Measurements from ENCODE around the gene ZBTB39. TPM values are rescaled to one million over a fixed set of nuclear protein-coding genes. Genes with fewer than 3 reads are reported as not detected.

ZBTB39 gene
- total and polyA plus RNA-seq, 5 donors from 2014 or later, result 1.5 to 8.6 (median 1.8) TPM

DNA sequence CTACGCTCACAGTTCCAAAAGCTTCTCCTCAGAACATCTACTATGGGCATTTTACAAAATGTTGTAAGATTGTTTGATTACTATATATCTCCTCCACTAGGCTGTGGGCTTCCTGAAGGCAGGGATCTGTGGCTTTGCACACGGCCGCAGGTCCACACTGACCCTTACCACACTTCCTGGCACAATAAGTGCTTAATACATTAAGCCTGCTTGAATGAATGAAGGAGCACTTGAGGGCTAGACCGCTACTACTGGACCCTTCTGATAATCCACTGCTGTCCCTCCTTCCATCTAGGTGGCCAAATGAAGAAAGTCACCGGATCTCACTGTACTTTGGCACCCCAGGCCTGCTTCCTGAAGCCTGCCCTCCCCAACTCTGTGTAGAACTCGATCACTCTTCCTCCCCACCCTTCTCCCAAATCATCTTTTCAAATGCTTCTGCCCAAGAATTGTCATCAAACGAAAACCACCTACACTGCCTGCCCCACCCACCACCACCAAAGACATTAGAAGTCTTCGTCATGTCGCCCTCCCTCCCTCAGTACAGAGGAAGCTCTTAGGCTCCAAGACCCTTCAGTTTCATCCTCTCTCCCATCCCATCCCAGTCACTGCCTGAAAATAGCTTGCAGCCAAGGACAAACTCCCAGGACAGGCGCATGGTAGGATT lies 596 bp upstream of the ZBTB39 start:
- ATAC-seq (ENCODE audit: low read depth in 2 of 2), result no peak
- peak overlapping the region; percentile 53 for H3K27ac ChIP-seq (ENCODE audit: insufficient read depth, low read length, poor library complexity, severe bottlenecking)

GRCh38 chr12:57004651-57005050 lies 1.7 kb downstream of the ZBTB39 start:
- H3K27ac ChIP-seq (ENCODE audit: insufficient read depth, low read length, poor library complexity, severe bottlenecking), result no peak overlapping the region
- Mint-ChIP-seq H3K9me3 (no peaks in the 10 kb centered on the region), H3K27ac (peak overlapping the region in 1 of 3 donors; percentile 36), H3K4me3 (peak overlapping the region in 3 of 4 donors; percentile 93 to 98 (median 95)), H3K36me3 (peaks cover 25% of the 10 kb centered on the region), H3K27me3 (no peaks in the 10 kb centered on the region), H3K4me1 (peaks cover 22 to 76% (median 33%) of the 10 kb centered on the region in 4 donors)
- DNase-seq (no peak), ATAC-seq (ENCODE audit: low read depth in 2 of 2) (no peak)
- H3K36me3 ChIP-seq (ENCODE audit: control insufficient read depth, insufficient read depth, low read length), result peaks cover 31% of the 10 kb centered on the region
- H3K4me3 ChIP-seq (ENCODE audit: low read depth, low read length), result peak overlapping the region; percentile 71
- H3K4me1 ChIP-seq (ENCODE audit: control insufficient read depth, insufficient read depth, low read length, poor library complexity, severe bottlenecking), result peaks cover 33% of the 10 kb centered on the region
- H3K9me3 ChIP-seq (ENCODE audit: control insufficient read depth in 2 of 2, low read length in 2 of 2), result no peaks in the 10 kb centered on the region
- H3K27me3 ChIP-seq (ENCODE audit: control insufficient read depth, insufficient read depth, low read length), result no peaks in the 10 kb centered on the region

More for the DNA sequence above, 596 bp upstream of the ZBTB39 start:
- H3K27me3 ChIP-seq (ENCODE audit: control insufficient read depth, insufficient read depth, low read length), result no peaks in the 10 kb centered on the region
- Mint-ChIP-seq H3K27ac (peak overlapping the region; percentile 84 to 96 (median 95)), H3K4me3 (peak overlapping the region; percentile 90 to 98 (median 94)), H3K36me3 (peaks cover 21% of the 10 kb centered on the region), H3K27me3 (peaks cover 4% of the 10 kb centered on the region), H3K9me3 (no peaks in the 10 kb centered on the region), H3K4me1 (peaks cover 22 to 70% (median 27%) of the 10 kb centered on the region in 4 donors)
- peaks cover 24% of the 10 kb centered on the region for H3K36me3 ChIP-seq (ENCODE audit: control insufficient read depth, insufficient read depth, low read length)
- DNase-seq, result peak in 1 of 3 donors; percentile 18
- no peaks in the 10 kb centered on the region for H3K9me3 ChIP-seq (ENCODE audit: control insufficient read depth in 2 of 2, low read length in 2 of 2)
- peak overlapping the region; percentile 47 for H3K4me3 ChIP-seq (ENCODE audit: low read depth, low read length)
- H3K4me1 ChIP-seq (ENCODE audit: control insufficient read depth, insufficient read depth, low read length, poor library complexity, severe bottlenecking), result peaks cover 22% of the 10 kb centered on the region

GRCh38 chr12:57003395-57003794 lies 3.0 kb downstream of the ZBTB39 start:
- peaks cover 29 to 83% (median 44%) of the 10 kb centered on the region in 4 donors for H3K4me1 Mint-ChIP-seq

DNA sequence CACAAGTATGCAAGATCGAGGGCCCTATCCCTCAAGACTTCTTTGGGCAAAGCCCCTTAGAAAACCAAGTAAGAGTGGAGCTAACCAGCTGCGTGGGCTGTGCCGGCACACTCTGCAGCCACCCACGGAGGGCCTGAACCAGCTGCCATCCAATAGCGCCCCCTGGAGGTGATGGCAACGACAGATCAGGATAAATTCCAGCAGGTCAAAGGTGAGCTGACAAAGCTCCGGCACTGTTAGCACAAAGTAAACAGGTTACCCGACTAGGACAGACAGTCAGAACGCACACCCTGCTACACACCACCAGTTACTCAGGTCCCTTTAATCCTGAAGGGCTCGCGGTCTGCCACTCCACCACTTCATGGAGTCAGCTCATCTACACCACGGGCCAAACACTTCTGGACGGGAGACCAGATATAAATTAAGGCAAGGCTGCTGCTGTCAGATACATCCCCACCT lies 4.9 kb downstream of the ZBTB39 start:
- Histone ChIP-seq H3K9me3 (ENCODE audit: control insufficient read depth in 2 of 2, low read length in 2 of 2) (no peaks in the 10 kb centered on the region), H3K27ac (ENCODE audit: insufficient read depth, low read length, poor library complexity, severe bottlenecking) (no peak overlapping the region), H3K27me3 (ENCODE audit: control insufficient read depth, insufficient read depth, low read length) (no peaks in the 10 kb centered on the region), H3K4me3 (ENCODE audit: low read depth, low read length) (no peak overlapping the region), H3K36me3 (ENCODE audit: control insufficient read depth, insufficient read depth, low read length) (peaks cover 35% of the 10 kb centered on the region), H3K4me1 (ENCODE audit: control insufficient read depth, insufficient read depth, low read length, poor library complexity, severe bottlenecking) (peaks cover 30% of the 10 kb centered on the region)
- Mint-ChIP-seq H3K27ac (peak overlapping the region; percentile 55 to 75 (median 72)), H3K4me3 (peak overlapping the region in 1 of 4 donors; percentile 36), H3K36me3 (peaks cover 38% of the 10 kb centered on the region), H3K4me1 (peaks cover 24 to 69% (median 43%) of the 10 kb centered on the region in 4 donors), H3K9me3 (no peaks in the 10 kb centered on the region), H3K27me3 (no peaks in the 10 kb centered on the region)
- peak; percentile 57 to 75 (median 61) for DNase-seq
- ATAC-seq (ENCODE audit: low read depth in 2 of 2), result peak; percentile 29 to 50

More at GRCh38 chr12:57003395-57003794, 3.0 kb downstream of the ZBTB39 start:
- Histone ChIP-seq H3K27me3 (ENCODE audit: control insufficient read depth, insufficient read depth, low read length) (no peaks in the 10 kb centered on the region), H3K9me3 (ENCODE audit: control insufficient read depth in 2 of 2, low read length in 2 of 2) (no peaks in the 10 kb centered on the region), H3K4me3 (ENCODE audit: low read depth, low read length) (no peak overlapping the region), H3K36me3 (ENCODE audit: control insufficient read depth, insufficient read depth, low read length) (peaks cover 31% of the 10 kb centered on the region), H3K27ac (ENCODE audit: insufficient read depth, low read length, poor library complexity, severe bottlenecking) (no peak overlapping the region), H3K4me1 (ENCODE audit: control insufficient read depth, insufficient read depth, low read length, poor library complexity, severe bottlenecking) (peaks cover 41% of the 10 kb centered on the region)
- no peak overlapping the region for H3K4me3 Mint-ChIP-seq
- peaks cover 27% of the 10 kb centered on the region for H3K36me3 Mint-ChIP-seq
- no peaks in the 10 kb centered on the region for H3K27me3 Mint-ChIP-seq
- H3K9me3 Mint-ChIP-seq, result no peaks in the 10 kb centered on the region
- DNase-seq (no peak), ATAC-seq (ENCODE audit: low read depth in 2 of 2) (no peak)
- H3K27ac Mint-ChIP-seq, result no peak overlapping the region

GRCh38 chr12:57000393-57000792 lies 6.0 kb downstream of the ZBTB39 start:
- Histone ChIP-seq H3K4me3 (ENCODE audit: low read depth, low read length) (no peak overlapping the region), H3K27me3 (ENCODE audit: control insufficient read depth, insufficient read depth, low read length) (no peaks in the 10 kb centered on the region), H3K9me3 (ENCODE audit: control insufficient read depth in 2 of 2, low read length in 2 of 2) (no peaks in the 10 kb centered on the region), H3K36me3 (ENCODE audit: control insufficient read depth, insufficient read depth, low read length) (peaks cover 35% of the 10 kb centered on the region), H3K4me1 (ENCODE audit: control insufficient read depth, insufficient read depth, low read length, poor library complexity, severe bottlenecking) (peaks cover 22% of the 10 kb centered on the region), H3K27ac (ENCODE audit: insufficient read depth, low read length, poor library complexity, severe bottlenecking) (no peak overlapping the region)
- no peaks in the 10 kb centered on the region for H3K27me3 Mint-ChIP-seq
- peaks cover 19 to 63% (median 38%) of the 10 kb centered on the region in 4 donors for H3K4me1 Mint-ChIP-seq
- peak overlapping the region in 1 of 3 donors; percentile 41 for H3K27ac Mint-ChIP-seq
- peaks cover 46% of the 10 kb centered on the region for H3K36me3 Mint-ChIP-seq
- H3K9me3 Mint-ChIP-seq, result no peaks in the 10 kb centered on the region
- no peak for ATAC-seq (ENCODE audit: low read depth in 2 of 2)
- no peak overlapping the region for H3K4me3 Mint-ChIP-seq
- DNase-seq, result no peak

GRCh38 chr12:56999456-56999855 lies 6.9 kb downstream of the ZBTB39 start:
- Mint-ChIP-seq H3K27me3 (no peaks in the 10 kb centered on the region), H3K4me1 (peaks cover 13 to 53% (median 32%) of the 10 kb centered on the region in 4 donors), H3K27ac (peak overlapping the region in 2 of 3 donors; percentile 89 to 90), H3K36me3 (peaks cover 45% of the 10 kb centered on the region), H3K4me3 (peak overlapping the region in 2 of 4 donors; percentile 57 to 68), H3K9me3 (no peaks in the 10 kb centered on the region)
- Histone ChIP-seq H3K27me3 (ENCODE audit: control insufficient read depth, insufficient read depth, low read length) (no peaks in the 10 kb centered on the region), H3K4me1 (ENCODE audit: control insufficient read depth, insufficient read depth, low read length, poor library complexity, severe bottlenecking) (peaks cover 19% of the 10 kb centered on the region), H3K36me3 (ENCODE audit: control insufficient read depth, insufficient read depth, low read length) (peaks cover 33% of the 10 kb centered on the region), H3K27ac (ENCODE audit: insufficient read depth, low read length, poor library complexity, severe bottlenecking) (no peak overlapping the region), H3K9me3 (ENCODE audit: control insufficient read depth in 2 of 2, low read length in 2 of 2) (no peaks in the 10 kb centered on the region), H3K4me3 (ENCODE audit: low read depth, low read length) (no peak overlapping the region)
- ATAC-seq (ENCODE audit: low read depth in 2 of 2), result no peak
- no peak for DNase-seq

- no peak overlapping the region for H3K27ac ChIP-seq (ENCODE audit: insufficient read depth, low read length, poor library complexity, severe bottlenecking)
- H3K27me3 ChIP-seq (ENCODE audit: control insufficient read depth, insufficient read depth, low read length), result no peaks in the 10 kb centered on the region
- no peak overlapping the region for H3K4me3 ChIP-seq (ENCODE audit: low read depth, low read length)
- Mint-ChIP-seq H3K27me3 (no peaks in the 10 kb centered on the region), H3K4me1 (peaks cover 13 to 49% (median 30%) of the 10 kb centered on the region in 4 donors), H3K9me3 (no peaks in the 10 kb centered on the region), H3K4me3 (peak overlapping the region in 2 of 4 donors; percentile 57 to 68), H3K36me3 (peaks cover 41% of the 10 kb centered on the region), H3K27ac (peak overlapping the region; percentile 42 to 90 (median 89))
- H3K4me1 ChIP-seq (ENCODE audit: control insufficient read depth, insufficient read depth, low read length, poor library complexity, severe bottlenecking), result peaks cover 19% of the 10 kb centered on the region
- DNase-seq, result peak in 1 of 3 donors; percentile 79
- no peaks in the 10 kb centered on the region for H3K9me3 ChIP-seq (ENCODE audit: control insufficient read depth in 2 of 2, low read length in 2 of 2)
- ATAC-seq (ENCODE audit: low read depth in 2 of 2), result peak in 1 of 2 donors; percentile 41
- peaks cover 29% of the 10 kb centered on the region for H3K36me3 ChIP-seq (ENCODE audit: control insufficient read depth, insufficient read depth, low read length)
Measured at GRCh38 chr12:56998981-56999380, 7.4 kb downstream of the ZBTB39 start.
